Measurements from ENCODE around the gene CHD3.

The CHD3 gene

DNA sequence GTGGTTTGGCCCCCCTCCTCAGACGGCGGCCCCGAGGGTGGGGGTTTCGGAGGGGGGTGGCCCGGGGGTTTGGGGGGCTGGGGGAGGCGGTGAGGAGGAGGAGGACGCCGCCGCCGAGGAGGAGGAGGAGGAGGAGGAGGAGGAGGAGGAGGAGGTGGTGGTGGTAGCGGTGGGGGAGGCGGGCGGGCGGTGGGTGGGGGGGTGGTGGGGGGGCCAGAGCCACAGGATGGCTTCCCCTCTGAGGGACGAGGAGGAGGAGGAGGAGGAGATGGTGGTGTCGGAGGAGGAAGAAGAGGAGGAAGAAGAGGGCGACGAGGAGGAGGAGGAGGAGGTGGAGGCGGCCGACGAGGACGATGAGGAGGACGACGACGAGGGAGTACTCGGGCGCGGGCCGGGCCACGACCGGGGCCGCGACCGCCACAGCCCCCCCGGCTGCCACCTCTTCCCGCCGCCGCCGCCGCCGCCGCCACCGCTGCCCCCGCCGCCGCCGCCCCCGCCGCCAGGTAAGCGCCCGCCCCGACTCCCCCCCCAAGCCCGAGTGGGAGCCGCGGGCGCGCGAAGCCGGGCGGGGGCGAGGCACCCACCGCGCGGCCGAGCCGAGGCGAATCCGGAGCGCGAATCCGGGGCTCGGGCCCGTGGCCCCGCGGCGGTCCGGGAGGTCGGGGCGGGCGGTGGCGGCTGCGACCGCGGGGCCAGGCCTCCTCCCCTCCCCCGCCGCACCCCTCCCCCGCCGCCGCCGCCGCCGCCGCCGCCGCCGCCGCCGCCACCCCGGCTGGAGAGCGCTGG, 3.8 kb upstream of the CHD3 start:
- Histone ChIP-seq H4K20me1 (peaks cover 6 to 22% (median 21%) of the 10 kb centered on the region in 11 experiments; a peak in 20 of 22 replicates), H3K4me1 (peaks cover 59 to 71% (median 62%) of the 10 kb centered on the region in 10 experiments), H3K27me3 (no peaks in the 10 kb centered on the region), H3K9ac (peak overlapping the region; percentile 90 to 98 (median 96)), H3K27ac (peak overlapping the region; percentile 89 to 98 (median 96)), H3K36me3 (peaks cover 4 to 21% (median 9%) of the 10 kb centered on the region in 11 experiments; a peak in 21 of 22 replicates), H3K9me3 (replicated peaks in 1 of 11) (no peaks in the 10 kb centered on the region), H3K4me2 (peak overlapping the region in 1 of 11 experiments; percentile 98; a peak in 4 of 22 replicates), H3K4me3 (peak overlapping the region; percentile 77 to 97 (median 86))
- no peak for TF ChIP-seq Cebpa-rat (IDR thresholded peaks at IDR 0.05)

DNA sequence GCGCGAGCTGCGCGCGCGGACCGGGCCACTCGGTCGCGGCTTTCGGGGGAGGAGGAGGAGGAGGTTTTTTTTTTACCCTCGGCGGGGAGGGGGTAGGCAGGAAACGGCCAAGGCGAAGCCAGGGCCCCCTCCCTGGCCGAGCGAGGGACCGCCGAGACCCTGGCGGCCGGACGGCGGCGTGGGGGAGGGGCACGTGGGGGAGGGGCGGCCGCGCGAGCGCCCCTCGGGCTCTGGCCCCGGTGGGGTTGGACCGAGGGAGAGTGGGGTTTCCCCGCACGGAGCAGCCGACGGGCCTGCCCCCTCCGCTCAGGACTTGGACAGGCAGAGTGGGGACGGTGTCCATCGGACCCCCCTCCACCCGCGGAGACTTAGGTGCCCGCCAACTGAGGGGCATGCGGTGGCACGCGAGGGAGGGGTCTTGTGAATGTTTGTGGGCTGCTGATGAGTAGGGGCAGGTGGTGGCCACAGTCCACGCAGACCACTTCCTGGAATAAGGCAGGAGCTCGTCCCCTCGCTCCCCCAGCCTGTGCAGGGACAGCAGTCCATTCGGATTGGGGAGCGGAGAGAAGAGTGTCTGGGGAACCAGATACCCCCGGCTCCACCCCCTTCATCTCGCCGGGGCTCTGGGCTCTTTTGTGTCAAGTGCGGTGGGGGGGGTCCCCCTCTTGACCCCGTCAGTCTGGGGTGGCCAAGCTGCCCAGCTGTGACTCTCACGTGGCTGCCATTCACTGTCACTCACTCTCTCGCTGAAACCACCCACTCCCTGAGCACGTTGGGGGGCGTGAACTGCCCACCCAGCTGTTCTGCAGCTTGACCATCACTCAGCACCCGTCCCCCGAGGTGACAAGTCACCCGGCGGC, 3.0 kb upstream of the CHD3 start:
- no peaks in the 10 kb centered on the region for H3K9me3 ChIP-seq (replicated peaks in 1 of 11)
- peak overlapping the region; percentile 90 to 98 (median 96) for H3K9ac ChIP-seq
- peaks cover 6 to 31% (median 27%) of the 10 kb centered on the region in 11 experiments; a peak in 20 of 22 replicates for H4K20me1 ChIP-seq
- peaks cover 12 to 24% (median 16%) of the 10 kb centered on the region in 11 experiments for H3K36me3 ChIP-seq
- peak overlapping the region; percentile 95 to 100 (median 96) for H3K4me2 ChIP-seq
- H3K4me3 ChIP-seq: peak overlapping the region; percentile 77 to 97 (median 86)
- H3K27me3 ChIP-seq: no peaks in the 10 kb centered on the region
- no peak for TF ChIP-seq Cebpa-rat (IDR thresholded peaks at IDR 0.05)
- peaks cover 56 to 69% (median 60%) of the 10 kb centered on the region in 10 experiments for H3K4me1 ChIP-seq
- peak overlapping the region; percentile 89 to 98 (median 96) for H3K27ac ChIP-seq

DNA sequence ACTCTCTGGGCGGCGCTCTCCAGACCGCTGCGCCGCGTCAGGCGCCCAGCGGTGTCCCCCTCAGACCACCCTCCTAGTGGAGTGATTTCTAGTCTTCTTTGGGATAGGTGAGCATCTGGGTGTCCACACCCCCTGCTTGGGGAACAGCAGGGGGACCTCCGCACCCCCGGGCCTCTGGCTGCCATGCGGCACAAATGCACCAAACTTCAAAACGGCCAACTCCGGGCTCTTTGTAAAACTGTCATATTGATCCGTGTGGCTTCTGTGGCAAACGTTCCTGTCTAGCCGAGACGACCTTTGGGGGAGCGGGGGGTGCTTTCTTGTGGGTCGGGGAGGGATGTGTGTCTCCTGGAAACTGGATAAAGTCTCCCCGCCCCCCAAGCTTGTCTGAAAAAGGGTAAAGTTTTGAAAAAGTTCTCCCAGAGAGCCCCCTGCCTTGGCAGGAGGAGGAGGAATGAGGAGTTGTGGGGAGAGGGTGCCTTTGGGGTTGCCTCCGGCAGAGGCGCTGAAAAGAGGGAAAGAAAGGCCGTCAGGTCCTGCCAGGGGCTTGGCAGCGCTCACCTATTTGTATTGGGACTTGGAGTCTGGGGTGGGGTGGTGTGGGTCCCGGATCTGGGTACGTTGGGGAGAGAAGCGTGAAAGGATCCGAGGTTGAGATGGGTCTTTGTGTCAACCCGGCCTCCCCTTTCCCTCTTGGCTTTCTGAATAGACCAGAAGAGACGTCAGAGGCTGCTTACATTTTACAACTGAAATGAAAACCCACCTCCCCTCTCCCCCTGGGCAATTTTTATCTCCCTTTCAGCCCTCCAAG, 2.2 kb upstream of the CHD3 start:
- Histone ChIP-seq H3K36me3 (peaks cover 20 to 25% (median 21%) of the 10 kb centered on the region in 11 experiments), H3K9ac (peak overlapping the region; percentile 90 to 98 (median 96)), H4K20me1 (peaks cover 6 to 39% (median 35%) of the 10 kb centered on the region in 11 experiments; a peak in 20 of 22 replicates), H3K4me1 (peaks cover 47 to 60% (median 52%) of the 10 kb centered on the region in 10 experiments), H3K27me3 (no peaks in the 10 kb centered on the region), H3K4me3 (peak overlapping the region; percentile 77 to 97 (median 86)), H3K27ac (peak overlapping the region; percentile 89 to 98 (median 96)), H3K4me2 (peak overlapping the region; percentile 95 to 100 (median 96)), H3K9me3 (replicated peaks in 1 of 11) (no peaks in the 10 kb centered on the region)
- no peak for TF ChIP-seq Cebpa-rat (IDR thresholded peaks at IDR 0.05)

DNA sequence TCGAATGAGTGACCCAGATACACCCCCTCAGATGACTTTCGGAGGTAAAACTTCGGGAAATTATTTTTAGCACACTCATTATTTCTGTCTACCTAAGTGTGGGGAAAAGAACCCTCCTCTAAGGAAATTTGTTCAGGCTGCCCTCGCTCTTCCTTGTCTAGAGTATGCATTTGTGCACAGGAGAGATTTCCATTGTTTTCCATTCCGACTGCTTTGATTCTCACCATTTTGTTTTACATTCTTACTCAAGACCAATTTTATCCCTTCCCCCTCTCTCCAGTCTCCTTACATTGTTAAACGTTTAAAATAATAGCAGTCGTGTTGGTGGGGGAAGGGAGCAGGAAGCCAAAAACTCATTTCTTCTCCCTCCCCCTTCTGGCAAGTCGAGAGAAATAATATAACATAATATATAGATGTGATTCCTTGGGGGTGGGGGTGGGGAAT, 1.5 kb upstream of the CHD3 start:
- H3K4me3 ChIP-seq: peak overlapping the region; percentile 77 to 97 (median 86)
- no peak for TF ChIP-seq Cebpa-rat (IDR thresholded peaks at IDR 0.05)
- H3K36me3 ChIP-seq: peaks cover 26 to 32% (median 27%) of the 10 kb centered on the region in 11 experiments
- peaks cover 6 to 44% (median 41%) of the 10 kb centered on the region in 11 experiments; a peak in 20 of 22 replicates for H4K20me1 ChIP-seq
- H3K9ac ChIP-seq: peak overlapping the region; percentile 90 to 98 (median 96)
- H3K27ac ChIP-seq: peak overlapping the region; percentile 89 to 98 (median 96)
- H3K27me3 ChIP-seq: no peaks in the 10 kb centered on the region
- H3K9me3 ChIP-seq (replicated peaks in 1 of 11): no peaks in the 10 kb centered on the region
- peak overlapping the region; percentile 95 to 100 (median 96) for H3K4me2 ChIP-seq
- peaks cover 41 to 54% (median 46%) of the 10 kb centered on the region in 10 experiments for H3K4me1 ChIP-seq

DNA sequence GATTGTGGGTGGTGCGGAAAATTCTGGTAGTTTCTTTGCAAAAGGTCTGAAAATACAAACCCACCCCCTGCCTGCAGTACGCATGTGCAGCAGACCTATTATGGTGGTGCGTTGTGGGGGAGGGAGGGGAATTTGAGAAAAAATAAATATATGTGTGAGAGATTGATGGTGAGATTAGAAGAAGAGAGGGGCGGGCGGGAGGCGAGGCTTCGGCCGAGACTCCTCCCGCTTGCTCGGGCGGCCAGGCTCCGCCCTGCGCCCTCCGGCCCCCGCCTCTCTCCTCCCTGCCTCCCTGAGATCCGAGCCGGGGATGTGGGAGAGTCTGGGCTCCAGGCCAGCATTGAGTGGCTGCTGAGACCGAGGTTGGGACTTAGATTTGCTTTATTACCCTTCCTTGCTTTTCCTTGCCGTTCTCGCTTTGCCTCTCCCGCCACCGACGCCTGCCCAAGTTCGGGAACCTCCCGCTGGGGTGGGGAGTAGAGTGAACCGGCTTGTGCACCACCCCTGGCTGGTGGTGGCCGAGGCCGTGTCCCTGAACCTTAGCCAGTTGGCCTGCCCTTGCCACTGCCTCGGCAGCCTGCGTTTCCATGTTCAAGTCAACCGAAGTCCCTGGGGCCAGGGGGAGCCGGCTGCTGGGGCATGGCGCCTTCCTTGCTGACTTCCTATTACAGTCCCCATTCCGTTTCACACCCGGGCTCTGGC, 956 bp upstream of the CHD3 start:
- H3K9ac ChIP-seq: peak overlapping the region; percentile 90 to 98 (median 96)
- H4K20me1 ChIP-seq: peaks cover 6 to 49% (median 43%) of the 10 kb centered on the region in 11 experiments; a peak in 20 of 22 replicates
- TF ChIP-seq Cebpa-rat (IDR thresholded peaks at IDR 0.05): no peak
- peaks cover 35 to 48% (median 40%) of the 10 kb centered on the region in 10 experiments for H3K4me1 ChIP-seq
- H3K4me3 ChIP-seq: peak overlapping the region; percentile 77 to 97 (median 86)
- H3K27ac ChIP-seq: peak overlapping the region; percentile 53 to 98 (median 96)
- no peaks in the 10 kb centered on the region for H3K27me3 ChIP-seq
- H3K36me3 ChIP-seq: peaks cover 31 to 37% (median 33%) of the 10 kb centered on the region in 11 experiments
- no peaks in the 10 kb centered on the region for H3K9me3 ChIP-seq (replicated peaks in 1 of 11)
- H3K4me2 ChIP-seq: peak overlapping the region; percentile 95 to 100 (median 96)

DNA sequence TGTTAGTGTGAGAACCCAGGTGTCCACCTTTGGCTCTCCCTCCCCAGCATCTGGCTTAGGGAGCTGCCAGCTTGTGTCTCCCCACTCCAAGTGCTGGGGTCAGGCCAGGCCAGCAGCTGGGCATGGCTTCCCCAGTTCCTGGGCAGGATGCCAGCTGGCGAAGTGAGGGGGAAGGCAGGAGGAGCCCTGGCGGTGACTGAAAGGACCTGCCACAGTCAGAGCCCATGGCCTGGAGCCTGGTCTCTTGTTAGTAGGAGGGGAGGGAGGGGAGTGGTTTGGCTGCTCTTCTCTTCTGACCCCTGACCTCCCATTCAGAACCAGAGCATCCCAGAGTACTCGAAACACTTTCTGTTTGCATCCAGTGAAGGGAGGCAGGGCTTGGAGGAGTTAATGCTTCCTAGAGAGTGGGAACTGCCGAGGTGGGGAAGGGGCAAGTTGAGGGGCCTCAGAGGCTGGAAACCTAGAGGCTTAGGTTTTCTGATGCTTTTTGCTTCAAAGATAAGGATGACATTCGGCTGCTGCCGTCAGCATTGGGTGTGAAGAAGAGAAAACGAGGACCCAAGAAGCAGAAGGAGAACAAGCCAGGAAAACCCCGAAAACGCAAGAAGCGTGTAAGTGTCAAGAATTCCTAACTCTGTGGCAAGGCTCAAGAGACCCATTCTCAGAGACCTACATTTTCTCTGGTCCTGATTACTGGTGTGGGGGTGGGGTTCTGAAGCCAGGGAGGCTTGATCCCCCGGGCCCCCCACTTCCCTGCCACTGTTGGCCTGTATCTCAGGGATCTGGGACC, 772 bp downstream of the CHD3 start:
- Histone ChIP-seq H3K4me3 (peak overlapping the region; percentile 77 to 97 (median 86); a peak in 19 of 20 replicates), H4K20me1 (peaks cover 6 to 67% (median 51%) of the 10 kb centered on the region in 11 experiments; a peak in 20 of 22 replicates), H3K4me1 (peaks cover 22 to 33% (median 27%) of the 10 kb centered on the region in 10 experiments), H3K27ac (peak overlapping the region; percentile 53 to 98 (median 96); a peak in 21 of 22 replicates), H3K36me3 (peaks cover 48 to 55% (median 50%) of the 10 kb centered on the region in 11 experiments), H3K27me3 (no peaks in the 10 kb centered on the region), H3K4me2 (peak overlapping the region; percentile 95 to 100 (median 96)), H3K9ac (peak overlapping the region; percentile 82 to 98 (median 94)), H3K9me3 (replicated peaks in 1 of 11) (no peaks in the 10 kb centered on the region)
- no peak for TF ChIP-seq Cebpa-rat (IDR thresholded peaks at IDR 0.05)
